DMS79 (cell line): ENCODE results near the gene SPX.

Experiments
- DNase-seq: peaks from one replicate; lab custom pipeline; 2025; lab: John Stamatoyannopoulos, UW

The SPX gene

DNA sequence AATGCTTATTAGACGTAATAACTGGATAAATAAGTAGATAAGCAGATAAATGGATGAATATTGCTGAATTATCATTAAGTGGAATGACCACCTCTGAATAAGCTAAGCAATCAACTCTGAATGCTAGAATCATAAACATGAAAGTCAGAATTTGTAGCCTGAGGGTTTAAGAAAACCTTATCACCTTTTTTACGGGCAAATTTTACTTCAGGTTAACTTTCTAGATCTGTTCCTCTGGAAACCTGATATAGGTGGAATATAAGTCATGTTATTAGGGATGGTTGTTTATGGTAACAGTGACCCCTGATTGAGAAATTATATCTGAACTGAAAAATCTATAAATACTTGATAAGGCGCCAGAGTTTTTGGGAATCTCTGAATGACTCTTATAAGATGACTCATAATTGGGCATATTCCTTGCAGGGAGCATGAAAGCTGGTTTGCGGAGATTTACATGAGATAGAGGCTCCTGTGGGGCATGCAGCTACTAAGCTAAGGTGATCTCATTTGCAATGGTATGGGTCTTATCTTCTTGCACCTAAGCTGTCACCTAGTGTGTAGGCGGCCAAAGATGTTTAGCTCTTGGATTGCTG lies 12.1 kb downstream of the SPX start:
- DNase-seq = no peak

DNA sequence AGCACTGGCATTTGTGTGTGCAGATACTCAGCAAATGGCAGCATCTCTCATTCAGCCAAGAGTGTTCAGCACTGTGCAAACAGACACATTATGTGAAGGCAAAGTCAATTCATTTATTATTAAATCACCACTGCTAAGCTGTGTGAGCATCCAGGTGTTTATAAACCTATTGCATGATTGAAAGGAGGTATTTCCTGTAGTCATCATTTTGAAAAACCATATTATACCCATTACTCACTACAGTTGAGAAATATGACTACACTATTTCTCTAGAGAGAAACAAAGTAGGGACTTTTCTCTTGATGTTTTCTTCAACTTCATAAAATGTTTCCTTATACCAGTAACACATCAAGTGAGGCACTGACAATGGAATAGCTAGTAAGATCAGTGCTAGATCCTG lies 13.7 kb downstream of the SPX start:
- no peak for DNase-seq

DNA sequence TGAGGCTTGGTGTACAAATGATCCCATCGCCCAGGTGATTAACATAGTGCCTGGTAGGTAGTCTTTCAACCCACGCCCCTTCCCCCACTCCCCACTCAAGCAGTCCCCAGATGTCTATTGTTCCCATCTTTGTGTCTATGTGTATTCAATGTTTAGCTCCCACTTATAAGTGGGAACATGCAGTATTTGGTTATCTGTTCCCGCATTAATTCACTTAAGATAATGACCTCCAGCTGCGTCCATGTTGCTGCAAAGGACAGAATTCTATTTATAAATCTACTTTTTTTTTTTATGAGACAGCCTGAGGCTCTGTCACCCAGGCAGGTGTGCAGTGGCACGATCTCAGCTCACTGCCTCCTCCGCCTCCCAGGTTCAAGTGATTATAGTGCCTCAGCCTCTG lies 15.7 kb downstream of the SPX start:
- no peak for DNase-seq

DNA sequence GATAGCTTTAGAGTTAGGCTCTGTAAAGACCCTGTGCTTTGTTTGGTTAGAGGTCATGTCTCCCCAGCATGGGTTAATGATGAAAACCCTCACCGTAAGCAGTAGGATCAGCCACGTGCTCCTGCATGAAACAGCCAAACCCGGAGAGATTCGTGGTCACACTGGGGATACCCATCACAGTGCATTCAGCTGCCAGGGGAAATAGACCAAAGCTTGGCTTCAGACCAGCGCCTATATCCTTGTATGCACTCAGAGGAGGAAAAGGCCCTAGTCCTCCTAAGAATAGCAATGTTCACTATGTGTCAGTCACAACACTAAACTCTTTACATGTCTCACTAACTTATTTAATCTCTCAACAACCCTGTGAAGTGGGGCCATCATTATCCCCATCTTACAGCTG lies 16.3 kb downstream of the SPX start:
- DNase-seq = no peak

DNA sequence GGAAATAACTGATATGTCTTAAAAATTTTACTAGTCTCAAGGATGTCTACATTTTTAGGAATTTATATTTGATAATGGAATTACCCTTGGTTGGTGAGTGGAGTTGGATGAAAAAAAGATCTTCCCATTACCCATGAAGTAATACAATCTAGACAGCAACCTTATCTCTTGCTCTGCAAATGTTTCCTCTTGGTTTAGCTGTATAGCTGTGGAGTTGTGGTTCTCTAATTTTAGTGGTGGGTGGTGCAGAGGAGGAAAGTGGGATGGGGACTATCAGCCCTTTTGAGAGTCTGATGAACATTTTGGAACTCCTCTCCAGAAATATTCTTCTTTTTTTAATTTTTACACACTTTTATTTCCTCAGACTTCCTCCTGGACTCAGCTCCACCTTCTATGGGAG lies 17.1 kb downstream of the SPX start:
- no peak for DNase-seq

DNA sequence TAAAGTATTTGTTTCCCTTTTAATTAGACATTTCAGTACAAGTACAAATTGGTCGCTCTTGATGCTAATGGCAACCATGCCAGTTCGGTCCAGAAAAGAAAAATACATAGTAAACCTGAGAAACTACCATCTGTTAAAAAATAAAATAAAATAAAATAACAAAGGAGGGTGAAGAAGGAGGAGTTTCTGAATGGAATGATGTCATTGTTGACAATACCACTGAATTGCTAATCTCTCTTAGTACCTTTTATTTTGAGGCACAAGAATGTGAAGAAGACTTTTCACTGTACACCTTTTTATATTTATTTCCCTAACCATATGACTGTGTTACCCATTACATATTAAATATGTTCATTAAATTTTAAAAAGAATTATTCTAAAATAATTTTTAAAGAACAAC lies 19.5 kb downstream of the SPX start:
- no peak for DNase-seq

DNA sequence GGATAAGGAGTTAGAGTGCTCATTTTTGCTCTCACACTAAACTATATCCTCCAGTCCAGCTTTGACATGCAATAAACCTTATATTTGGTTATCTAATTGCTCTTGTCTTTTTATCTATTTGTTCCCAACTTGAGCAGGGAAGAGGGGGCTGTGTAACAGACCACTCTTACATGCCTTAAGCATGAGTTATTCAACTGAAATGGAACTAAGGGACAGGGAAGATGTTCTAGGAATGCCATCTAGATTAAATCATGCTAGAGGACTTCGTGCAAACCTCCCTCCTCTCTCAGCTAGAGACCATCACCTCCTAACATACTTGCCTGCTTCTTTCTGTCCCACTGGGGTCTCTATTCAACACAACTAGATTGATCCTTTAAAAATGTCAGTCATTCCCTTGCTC lies 20.6 kb downstream of the SPX start:
- no peak for DNase-seq

DNA sequence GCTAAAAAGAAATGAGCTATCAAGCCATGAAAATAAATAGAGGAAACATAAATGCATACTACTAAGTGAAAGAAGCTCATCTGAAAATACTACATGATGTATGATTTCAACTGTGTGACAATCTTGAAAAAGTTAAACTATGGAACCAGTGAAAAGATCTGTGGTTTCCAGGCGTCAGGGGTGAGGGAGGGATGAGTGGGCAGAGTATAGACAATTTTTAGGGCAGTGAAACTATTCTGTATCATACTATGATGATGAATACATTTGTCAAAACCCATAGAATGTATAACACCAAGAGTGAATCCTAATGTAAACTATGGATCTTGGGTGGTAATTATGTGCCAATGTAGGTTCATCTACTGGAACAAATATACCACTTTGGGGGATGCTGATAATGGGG lies 21.3 kb downstream of the SPX start:
- DNase-seq = no peak

DNA sequence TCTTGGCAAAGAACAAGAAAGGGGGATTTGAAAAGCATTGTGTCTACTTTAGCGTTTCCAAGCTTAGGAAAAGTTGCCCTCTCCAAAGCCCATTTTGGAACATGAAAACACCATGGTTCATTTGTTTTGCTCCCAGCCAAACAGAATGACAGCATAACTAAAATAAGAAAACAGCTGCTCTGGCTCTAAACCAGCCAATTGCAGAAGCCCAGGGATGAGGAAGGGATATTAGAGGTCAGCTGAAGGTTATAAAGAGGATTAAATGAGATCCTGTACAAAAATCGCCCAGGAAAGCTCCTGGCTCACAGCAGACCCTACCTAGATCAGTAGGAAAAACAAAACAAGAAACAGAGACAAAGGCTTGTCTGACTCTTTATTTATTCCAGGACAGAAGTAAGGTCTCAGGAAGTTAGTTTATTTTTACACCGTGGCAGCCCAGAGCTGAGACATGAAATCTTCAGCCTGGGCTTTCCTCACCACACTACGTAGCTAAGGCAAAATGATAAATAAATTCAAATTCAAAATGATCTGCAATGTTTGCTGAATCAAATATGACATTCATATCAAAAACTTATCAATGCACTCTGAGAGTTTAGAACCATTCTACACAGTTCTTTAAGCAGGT lies 25.9 kb downstream of the SPX start:
- DNase-seq = no peak

DNA sequence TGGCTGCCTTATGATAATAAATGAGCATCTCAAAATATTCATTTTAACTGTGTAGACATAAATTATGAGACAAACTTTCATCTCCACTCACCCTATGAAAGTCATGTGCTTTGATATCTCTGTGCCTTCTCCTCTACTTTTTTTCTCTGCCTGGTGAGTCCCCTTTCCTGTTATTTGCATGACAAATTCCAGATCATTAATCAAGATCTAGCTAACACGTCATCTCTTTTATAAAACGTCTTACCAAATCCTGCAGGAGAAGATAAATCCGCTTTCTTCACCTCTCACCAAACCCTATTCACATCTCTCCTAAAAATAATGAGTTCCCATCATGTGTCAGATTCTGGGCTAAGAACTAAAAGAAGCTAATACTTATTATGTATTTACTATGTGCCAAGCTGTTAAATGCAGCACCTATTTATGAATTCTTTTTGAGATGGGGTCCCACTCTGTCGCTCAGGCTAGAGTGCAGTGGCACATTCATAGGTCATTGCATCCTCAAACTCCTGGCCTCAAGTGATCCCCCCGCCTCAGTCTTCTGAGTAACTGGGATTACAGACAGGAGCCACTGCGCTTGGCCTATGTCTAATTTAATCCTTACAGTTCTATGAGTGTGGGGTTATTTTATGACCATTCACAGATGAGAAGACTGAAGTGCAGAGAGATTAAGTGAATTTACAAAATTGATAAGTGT lies 26.7 kb downstream of the SPX start:
- DNase-seq = no peak

DNA sequence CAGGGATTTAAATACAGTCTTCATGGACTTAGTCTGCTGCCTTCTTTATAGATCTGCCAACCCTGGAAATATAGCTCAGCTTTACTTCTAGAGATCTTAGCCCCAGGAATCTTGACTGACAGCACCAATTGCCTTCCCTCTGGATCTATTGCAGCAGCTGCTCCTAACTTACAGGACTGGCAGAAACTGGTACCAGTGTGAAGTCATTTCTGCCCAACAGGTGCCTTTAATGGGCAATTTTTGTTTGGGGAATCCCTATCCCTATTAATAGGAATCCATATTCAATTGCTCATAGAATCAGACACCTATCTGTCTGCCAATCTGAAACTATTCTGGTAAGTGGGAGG lies 27.2 kb downstream of the SPX start:
- DNase-seq = no peak

DNA sequence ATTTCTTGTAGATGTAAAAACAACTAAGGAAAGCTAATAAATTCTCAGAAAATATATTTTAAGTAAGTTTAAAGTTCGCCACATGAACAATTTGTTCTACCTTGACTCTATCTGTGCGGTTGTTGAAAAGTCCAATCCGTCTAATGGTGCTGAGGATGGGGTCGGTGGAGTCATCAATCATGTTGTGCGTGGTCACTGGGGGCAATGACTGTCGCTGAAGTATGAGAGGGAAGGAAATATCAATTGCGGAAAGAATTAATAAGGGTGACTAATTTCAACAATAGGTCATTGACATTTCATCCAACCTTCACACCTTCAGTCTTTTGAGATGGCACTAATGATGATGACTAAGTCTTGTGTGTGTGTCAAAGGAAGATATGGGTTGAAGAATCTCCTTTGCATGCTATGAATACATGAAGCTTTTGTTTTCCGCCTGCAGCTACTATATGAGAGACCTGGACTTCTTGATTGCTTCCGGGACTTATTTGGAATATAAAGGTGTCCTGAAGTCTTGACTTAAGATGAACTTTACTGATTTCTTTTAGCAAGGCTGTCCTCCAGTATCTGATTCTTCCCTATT lies 32.1 kb downstream of the SPX start:
- no peak for DNase-seq

DNA sequence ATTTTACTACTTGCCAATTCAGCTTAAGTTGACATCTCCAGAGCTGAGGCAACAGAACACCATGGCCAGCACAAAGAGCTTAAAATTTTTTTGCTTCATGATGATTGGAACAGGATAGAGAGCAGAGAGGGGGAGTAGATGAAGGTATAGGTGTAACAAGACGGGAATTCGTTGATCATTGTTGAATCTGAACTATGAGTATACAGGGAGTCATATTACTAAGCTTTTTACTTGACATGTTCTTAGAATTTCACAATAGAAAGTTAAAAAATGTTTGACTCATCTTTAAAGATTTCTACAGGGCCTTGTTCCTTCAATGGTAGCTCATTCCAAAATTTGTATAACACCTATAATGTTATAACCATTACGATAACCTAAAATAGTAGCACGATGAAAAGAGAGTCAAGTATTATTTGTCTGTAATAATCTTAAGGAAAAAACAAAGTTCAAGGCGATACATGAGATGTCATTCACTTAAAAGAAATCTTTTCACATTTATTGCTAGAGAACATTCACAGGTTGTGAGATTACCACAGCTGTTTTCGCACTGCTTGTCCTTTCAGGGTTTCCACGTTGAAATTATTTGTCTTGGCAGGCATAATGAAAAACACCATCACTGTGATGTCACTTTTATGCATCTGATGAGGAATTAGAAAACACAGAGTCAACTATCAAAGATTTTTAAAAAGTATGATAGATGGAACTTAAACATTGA lies 33.9 kb downstream of the SPX start:
- no peak for DNase-seq

DNA sequence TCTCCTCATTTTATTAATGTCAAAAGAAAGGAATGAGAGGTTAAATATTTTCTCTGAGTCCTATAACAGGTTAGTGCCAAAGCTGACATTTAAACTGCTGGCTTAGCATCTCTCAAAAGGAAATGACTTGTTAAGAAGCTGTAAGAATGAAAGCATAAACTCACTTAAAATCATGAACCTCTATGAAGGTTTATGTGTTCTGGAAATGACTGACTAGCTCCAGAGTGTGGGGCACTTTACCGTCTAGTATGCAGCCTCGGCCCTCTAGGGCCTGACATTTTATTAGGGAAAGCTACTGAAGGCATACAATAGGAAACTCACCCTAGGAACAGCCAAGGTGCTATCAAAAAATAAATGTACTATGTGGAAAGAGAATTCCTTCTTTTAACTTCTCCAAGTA lies 35.1 kb downstream of the SPX start:
- no peak for DNase-seq

DNA sequence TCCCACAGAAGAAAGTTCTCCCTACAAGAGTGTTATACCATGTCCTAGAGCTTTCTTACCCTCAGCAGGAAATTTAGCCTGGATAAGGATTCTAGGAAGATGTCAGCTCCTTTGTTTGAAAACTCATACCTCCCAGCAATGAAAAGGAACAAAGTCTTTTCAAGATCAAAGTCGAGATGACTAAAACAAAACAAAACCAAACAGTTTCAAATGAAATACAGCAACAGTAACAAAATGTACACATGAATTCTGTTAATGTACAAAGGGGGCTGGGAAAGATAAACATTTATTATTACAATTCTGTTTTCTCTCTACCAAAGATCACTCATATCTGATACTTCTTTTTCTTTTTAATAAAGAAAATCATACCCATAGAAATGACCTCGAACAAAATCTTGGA lies 36.8 kb downstream of the SPX start:
- DNase-seq = no peak

DNA sequence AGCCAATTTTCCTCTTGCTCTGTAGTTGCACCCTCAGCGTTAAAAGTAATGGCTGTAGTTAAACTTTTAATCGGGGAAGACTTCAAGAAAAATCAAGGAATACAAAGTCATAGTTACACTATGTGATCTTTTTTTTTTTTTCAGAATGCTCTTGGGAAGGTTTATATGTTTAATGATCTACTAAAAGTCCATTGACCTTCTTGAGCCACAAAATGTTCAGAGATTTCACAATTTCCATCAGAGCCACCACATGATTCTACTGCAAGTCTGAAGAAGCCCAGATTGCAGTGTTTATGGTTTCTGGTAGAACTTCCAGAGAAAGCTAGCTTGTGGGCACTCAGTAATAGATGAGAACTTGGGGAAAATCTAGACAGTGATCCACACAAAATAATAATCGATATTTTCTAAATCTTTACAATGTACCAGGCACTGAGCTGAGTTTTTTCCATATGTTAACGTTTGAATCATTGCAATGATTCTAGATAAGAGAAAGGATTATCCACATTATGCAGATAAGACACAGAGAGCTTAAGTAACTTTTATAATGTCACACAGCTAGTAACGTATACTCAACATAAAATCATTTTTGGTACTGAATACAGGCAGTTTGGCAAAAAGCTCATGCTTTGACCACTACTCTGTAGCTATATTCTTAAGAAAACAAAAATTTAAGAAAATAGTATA lies 40.3 kb downstream of the SPX start:
- DNase-seq = no peak

DNA sequence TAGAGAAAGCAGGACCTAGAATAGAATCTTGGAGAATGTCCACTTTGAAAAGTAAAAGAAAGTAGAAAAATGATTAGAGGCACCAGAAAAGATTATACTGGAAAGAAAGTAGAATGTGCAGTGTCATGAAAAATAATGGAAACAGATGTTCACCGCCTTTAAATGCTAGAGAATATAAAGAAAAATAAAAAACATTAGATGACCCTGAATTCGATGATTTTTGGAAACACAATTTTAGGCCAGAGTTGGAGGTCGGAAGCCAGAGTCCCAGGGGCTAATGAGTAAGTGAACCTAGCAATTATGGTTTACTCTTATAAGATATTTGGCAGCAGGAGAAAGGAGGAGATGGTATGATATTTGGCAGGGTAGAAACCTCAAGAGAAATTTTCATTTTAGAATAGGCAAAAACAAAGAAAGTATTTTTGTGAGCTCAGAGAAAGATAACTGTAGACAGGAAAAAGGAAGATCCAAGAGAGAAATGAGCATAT lies 40.9 kb downstream of the SPX start:
- no peak for DNase-seq

DNA sequence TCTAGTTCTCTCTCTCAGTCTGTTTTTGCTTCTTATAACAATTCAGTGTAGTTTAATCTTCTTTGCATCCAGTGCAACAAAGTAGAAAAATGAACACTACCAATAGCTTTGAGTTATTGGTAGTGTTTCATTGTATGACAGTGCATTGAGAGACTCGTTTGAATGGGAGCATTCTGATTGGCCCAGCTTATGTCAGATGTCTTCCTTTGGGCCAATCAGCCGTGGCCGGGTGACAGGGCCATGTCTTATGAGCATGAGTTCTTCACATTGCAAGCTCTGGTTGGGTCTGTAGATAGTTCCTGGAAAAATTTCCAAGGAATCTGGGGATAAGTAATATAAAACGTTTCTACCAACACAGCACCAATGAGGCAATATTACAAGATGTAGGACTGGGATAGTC lies 42.0 kb downstream of the SPX start:
- DNase-seq = no peak

DNA sequence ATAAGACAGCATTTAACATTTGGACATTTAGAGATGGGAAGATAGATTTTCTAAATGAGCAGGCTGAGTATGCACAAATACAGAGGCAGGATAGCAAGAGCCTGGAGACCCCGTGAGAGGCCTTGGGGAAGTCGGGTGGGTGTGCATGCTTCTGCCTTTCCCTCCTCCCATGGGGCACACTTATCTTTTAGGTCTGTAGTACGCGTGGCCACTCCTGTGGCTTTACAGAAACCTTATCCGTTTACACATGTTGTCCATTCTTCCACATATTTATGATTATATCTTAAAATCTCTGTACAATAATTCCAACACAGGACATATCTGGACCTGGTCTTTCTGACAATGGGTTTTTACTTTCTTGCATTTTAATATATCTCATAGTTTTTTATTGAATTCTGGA lies 45.0 kb downstream of the SPX start:
- DNase-seq = no peak

DNA sequence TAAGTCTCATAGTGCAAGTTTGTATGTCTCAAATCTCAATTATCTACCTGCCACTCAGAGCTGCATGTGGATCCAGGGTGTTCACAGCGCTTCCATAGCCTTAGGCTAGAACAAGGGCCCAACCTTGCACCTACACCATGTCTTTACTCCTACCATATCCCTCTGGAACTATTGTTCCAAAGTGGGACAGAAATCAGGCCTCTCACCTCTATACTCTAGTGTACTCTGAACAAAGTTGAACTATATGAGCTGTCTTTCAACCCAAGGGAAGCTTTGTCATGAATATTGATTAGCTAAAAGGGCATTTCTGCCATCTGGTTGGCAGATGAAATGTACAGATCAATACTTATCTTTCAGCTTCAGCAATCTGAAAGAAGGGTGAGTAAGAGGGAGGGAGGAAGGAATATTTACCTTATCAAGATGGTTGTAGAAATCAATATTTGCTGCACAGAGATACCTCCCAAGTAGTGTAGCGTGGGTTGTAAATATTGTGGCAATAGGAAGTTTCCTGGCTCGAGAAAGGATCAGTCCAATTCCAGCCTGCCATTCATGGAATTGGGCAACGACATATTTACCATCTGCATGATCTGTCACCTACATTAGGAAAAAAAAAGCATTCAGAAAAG lies 47.8 kb downstream of the SPX start:
- no peak for DNase-seq

DNA sequence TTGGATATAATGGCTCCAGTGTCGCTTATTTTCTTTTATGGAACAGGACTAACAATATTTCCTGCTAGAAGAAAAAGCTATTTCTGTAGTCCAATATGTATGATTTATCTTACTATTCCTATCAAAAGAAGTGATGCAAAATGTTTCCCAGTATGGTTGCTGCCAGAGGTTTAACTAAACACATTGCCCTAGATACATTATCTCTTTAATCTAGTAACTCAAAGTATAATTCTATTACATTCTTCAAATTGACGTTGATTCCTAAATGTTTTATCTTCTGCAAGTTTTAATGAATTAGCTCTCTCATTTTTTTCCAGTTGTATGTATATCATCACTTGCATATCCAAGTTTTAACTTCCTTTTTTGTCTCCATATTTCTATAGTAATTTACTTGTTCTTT lies 50.3 kb downstream of the SPX start:
- no peak for DNase-seq

DNA sequence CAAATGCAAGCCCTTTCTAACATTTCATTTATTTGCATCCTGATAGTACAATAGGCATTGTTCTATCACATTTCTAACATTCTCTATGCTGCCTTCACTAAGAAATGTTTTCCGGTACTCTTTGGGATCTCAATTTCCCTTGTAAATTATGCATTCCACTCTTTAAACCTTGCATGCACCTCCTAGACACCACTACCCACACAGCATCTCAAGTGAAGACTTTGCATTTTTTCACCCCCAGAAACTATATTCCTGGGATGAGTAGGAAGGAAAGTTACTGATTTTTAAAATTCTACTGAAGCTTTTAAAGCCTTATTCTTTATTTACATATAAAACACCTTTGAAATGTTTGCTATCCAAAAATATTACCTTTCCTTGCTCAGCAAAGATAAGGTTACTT lies 51.4 kb downstream of the SPX start:
- DNase-seq = no peak
